CD4-positive, alpha-beta T cell treated with Interleukin-15 for 4 hours (primary cell): ENCODE data around the gene IDE.
"Not testable (repeated sequence)": the region's sequence is repeated elsewhere in the genome, so short reads cannot be mapped to it uniquely, and the experiment has no call there.

Experiments
- DNase-seq: peaks from one replicate; pipeline ENCODE4 v3.0.0-alpha.2; 2020; ENCODE audit warnings: low spot score

IDE gene

GRCh38 chr10:92419740-92420545 is 153.9 kb downstream of the IDE start:
- no peak for DNase-seq

- DNase-seq = no peak
Observed at GRCh38 chr10:92418891-92419290, 155.0 kb downstream of the IDE start.

GRCh38 chr10:92418221-92418620 is 155.7 kb downstream of the IDE start:
- DNase-seq = no peak

DNA sequence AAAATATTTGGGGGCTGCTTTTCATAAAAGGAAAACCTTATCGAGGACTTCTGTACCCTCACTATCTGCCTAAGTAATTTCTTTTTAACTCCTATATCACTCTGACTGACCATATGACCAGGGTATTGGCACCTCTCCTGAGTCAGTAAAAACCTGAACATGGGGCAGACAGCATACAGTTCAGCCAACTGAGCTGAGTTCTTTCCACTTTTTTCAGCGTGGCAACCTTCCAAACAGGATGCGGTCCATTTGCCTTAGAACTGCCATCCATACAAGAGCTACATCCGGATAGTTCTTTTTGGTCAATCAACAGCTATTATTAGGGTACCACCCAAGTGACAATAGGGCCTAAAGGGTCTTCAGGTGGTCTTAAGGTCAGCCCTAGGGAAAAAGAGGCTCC is 160.4 kb downstream of the IDE start:
- DNase-seq = no peak

DNA sequence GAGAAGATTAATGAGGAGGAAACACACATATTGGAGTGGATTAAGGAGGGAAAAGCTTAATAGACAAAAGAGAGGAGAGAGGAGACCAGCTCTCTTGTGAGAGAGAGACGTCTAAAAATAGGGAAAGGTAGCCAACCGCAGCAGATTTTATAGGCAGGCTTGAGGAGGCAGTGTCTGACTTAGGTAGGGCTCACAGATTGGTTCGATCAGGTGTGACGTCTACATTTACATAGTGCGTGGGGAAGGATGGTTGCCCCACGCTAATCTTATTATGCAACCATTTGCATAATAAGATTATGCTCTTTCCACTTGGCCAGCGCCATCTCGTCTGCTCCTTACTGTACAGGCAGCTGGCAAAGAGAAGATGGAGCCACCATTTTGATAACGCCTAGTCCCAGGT is 160.9 kb downstream of the IDE start:
- no peak for DNase-seq

DNA sequence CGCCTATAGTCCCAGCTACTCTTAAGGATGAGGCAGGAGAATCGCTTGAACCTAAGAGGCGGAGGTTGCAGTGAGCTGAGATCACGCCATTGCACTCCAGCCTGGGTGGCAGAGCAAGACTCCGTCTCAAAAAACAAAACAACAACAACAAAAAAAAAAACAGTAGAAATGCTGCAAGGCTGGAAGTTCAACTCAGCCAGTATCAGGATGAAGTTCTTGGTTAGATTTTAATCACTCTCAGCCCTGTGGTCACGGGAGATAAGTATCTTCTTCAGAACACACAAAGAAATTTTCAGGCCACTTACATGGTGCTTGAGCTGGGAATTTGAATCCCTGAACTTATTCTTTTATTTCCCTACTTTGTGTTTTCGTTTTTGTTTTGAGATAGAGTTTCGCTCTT is 162.5 kb downstream of the IDE start:
- DNase-seq = no peak

DNA sequence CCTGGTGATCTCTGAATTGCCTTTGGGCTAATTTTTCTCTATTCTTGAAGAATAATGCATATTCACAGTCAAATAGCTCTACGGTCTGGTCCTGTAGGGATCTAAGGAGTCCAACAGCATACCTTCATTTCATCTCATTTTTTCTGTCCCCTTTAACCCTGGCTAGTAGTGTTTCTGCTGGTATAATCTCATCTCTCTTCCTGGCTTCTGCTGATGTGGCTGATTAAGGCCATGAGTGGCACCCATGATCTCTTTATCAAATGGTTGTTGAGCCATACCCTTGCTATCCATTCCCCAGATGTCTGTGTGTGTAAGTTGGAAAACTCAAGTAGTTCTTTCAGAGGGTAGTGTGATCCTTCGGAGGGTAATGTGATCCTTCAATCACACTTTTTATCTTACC is 163.4 kb downstream of the IDE start:
- DNase-seq = no peak

DNA sequence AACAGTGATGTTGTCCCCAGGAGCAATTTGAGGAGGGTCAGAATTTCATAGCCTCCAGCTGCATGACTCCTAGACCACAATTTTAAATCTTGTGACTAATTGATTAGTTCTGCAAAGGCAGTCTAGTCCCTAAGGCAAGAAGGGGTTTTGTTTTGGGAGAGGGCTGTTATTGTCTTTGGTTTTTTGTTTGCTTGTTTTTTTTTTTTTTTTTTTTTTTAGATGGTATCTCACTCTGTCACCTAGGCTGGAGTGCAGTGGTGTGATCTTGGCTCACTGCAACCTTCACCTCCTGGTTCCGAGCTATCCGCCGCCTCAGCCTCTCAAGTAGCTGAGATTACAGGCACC is 165.9 kb downstream of the IDE start:
- no peak for DNase-seq

- no peak for DNase-seq
Observed at GRCh38 chr10:92407305-92408016, 166.4 kb downstream of the IDE start.

DNA sequence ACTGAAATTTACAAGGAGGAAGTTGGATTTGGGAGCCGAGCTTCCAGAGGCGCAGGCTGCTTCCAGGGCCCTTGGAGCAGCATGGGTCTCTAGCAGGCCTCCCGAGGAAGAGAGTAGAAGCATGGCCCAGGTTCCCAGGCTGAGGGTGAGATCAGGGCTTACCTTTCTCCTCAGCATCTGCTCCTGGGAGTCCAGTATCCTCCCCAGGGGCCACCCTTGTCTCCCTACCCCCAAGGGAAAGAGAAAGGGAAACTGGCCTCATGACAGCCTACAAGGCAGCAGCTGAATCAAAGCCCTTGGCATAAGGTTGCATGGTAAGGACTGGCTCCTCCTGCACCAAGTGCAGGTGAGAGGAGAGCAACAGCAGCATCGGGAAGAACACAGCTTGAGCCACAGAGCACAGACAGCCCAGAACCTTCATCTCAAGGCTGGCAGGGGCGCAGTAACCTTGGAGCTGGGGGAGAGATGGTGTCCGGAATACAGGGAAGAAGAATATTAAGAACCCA is 168.4 kb downstream of the IDE start:
- DNase-seq = no peak

DNA sequence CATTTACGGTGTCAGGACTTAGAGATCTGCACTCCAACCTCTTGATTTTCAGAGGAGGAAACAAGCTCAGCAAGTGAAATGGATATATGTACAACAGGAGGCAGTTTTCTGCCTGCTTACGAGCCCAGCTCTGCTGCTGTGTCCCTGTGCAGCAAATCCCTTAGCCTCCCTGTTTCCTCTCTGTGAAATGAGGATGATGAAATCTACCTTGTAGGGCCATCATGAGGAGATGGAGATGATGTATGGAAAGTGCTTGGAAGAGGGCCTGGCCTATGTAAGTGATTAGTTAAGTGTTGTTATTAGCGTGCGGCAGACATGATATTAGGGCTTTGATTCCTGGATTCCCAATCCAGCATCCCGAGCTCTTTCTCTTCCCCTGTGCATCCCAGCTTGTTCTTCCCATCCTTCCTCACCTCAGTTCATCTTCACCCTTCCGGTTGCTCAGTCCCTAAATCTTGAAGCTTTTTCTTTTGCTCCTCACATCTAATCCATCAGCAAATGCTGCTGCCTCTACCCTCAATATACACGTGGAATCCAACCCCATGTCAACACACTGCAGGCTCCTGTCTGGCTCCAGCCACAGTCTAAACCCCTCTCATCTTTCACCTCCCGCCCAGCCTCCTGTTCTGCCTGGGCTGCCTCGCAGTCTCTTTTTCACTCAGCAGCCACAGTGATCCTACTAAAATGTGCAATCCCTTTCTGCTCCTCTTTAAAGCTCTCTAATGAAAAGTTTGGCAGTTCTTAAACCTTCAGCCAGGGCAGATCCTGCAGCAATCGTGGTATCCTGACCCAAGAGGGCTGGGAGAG is 169.1 kb downstream of the IDE start:
- DNase-seq = no peak

GRCh38 chr10:92402234-92402633 is 171.7 kb downstream of the IDE start:
- not testable (repeated sequence) for DNase-seq
